ENCODE measurements around the gene TDRD3.

The TDRD3 gene

DNA sequence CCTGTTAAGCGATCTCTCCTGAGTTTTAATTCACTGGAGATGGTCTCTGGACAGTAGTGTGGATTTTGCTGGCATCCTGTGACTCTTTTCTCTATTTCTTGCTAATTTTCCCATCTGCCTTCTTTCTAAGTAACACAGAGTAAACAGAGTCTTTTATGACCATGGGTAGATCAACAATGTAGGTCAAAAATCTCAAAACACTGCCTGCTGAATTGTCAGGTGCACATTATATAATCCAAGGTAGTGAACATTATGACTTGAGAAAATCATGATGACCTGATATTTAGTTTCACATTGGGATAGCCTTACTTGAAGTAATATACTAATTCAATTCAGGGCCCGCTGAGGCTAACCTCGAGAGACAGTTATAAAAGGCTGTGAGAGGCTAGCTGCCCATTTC lies 180.7 kb downstream of the TDRD3 start:
- FAIRE-seq = no peak
- no peak for DNase-seq (ENCODE audit: insufficient read length, low spot score)
- TF ChIP-seq TAF1 (IDR thresholded peaks at IDR 0.05; ENCODE audit: low read depth, low read length) (no peak), PAX5 (IDR thresholded peaks at IDR 0.05; ENCODE audit: insufficient read depth, low read length, severe bottlenecking) (no peak), SPI1 (IDR thresholded peaks at IDR 0.05; ENCODE audit: low read depth, low read length) (no peak), POU2F2 (IDR thresholded peaks at IDR 0.05; ENCODE audit: low read depth, low read length) (no peak)

DNA sequence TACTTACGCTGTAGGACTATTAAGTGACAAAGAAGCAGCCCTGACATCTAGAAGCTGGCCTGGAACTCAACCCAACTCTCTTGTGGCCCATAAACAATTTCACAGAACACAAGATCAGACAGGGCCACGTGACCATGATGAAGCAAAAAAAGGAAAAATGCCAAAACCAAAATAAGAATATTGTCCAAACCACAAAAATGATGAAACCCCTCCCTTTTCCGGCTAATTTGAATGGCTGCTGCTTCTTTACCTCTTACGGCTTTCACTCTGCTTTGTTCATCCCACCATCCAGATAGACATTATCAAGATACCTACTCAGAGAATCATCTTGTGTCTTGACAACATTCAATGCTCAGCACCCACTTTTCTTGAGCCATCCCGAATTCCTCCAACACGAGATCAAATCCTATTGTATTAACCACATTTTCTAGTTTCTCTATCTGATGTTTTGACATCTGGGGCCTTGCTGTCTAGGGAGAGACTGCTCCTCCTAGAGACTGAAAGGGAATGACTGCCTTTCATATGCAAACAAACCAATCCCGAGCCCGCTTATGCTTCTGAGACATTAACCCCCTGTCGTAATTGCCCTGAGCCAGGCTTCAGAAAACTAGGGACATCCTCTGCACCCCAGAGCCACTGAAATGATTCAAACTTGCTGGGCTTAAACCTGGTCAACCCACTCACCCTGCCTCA lies 186.3 kb downstream of the TDRD3 start:
- DNase-seq (ENCODE audit: insufficient read length, low spot score) = no peak
- TF ChIP-seq POLR2A (IDR thresholded peaks at IDR 0.05; ENCODE audit: low read depth, low read length) (no peak), POU2F2 (IDR thresholded peaks at IDR 0.05; ENCODE audit: low read depth, low read length) (no peak), PAX5 (IDR thresholded peaks at IDR 0.05; ENCODE audit: insufficient read depth, low read length, severe bottlenecking) (no peak), POLR2AphosphoS5 (IDR thresholded peaks at IDR 0.05; ENCODE audit: low read depth, low read length) (no peak), TAF1 (IDR thresholded peaks at IDR 0.05; ENCODE audit: low read depth, low read length) (no peak), SPI1 (IDR thresholded peaks at IDR 0.05; ENCODE audit: low read depth, low read length) (no peak)
- FAIRE-seq = no peak

DNA sequence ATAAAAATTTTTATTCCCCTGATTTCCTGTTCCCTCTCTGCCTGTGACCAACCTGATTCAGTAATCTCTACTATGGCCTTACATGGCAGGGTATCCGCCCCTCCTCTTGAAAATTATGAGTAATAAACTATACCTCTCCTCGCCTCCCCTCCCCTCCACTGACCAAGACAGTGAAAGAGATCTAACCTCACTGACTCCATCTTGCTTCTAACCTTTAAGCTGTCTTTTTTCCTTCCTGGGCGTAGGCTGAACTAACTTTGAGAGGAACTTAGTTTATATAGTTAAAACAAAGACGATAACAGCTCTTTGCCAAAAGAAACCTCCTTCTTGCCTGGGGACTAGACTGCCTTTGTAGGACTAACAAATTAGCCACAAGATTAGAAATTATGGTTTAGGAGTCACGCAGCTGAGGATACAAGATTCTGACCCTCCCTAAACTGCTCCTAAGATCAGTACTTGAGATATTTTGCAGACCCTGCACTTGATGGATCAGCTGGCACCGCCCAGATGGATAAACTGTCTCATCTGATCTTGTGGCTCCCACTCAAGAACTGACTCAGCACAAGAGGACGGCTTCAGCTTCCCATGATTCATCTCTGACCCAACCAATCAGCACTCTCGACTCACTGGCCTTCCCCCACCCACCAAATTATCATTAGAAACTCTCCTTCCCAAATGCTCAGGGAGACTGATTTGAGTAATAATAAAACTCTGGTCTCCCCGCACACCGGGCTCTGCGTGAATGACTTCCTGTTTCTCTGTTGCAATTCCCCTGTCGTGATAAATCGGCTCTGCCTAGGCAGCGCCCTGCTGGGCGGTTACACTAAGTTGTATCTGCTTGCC lies 187.1 kb downstream of the TDRD3 start:
- FAIRE-seq (no peak), DNase-seq (ENCODE audit: insufficient read length, low spot score) (no peak)
- TF ChIP-seq SPI1 (IDR thresholded peaks at IDR 0.05; ENCODE audit: low read depth, low read length) (no peak), POLR2A (IDR thresholded peaks at IDR 0.05; ENCODE audit: low read depth, low read length) (no peak), POLR2AphosphoS5 (IDR thresholded peaks at IDR 0.05; ENCODE audit: low read depth, low read length) (no peak), TAF1 (IDR thresholded peaks at IDR 0.05; ENCODE audit: low read depth, low read length) (no peak), POU2F2 (IDR thresholded peaks at IDR 0.05; ENCODE audit: low read depth, low read length) (no peak), PAX5 (IDR thresholded peaks at IDR 0.05; ENCODE audit: insufficient read depth, low read length, severe bottlenecking) (no peak)

DNA sequence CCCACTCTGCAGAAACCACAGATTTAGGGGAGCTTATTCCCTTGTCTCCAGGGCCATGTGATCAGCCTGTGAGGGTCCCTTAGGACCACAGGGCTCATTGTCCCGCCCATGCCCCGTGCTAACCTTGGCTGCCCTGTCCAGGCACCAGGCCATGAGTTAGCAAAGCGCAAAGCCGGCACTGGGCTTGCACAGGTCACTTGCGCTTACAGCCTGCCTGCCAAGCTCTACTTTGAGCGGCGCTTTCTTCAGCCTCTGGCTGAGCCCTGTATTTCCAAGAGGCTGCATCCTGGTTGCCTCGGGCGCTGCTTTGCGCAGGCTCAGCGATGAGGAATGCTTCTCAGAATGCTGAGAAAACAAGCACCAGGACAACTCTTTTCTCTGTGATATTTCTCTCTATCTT lies 188.0 kb downstream of the TDRD3 start:
- TF ChIP-seq PAX5 (IDR thresholded peaks at IDR 0.05; ENCODE audit: insufficient read depth, low read length, severe bottlenecking) (no peak), POLR2A (IDR thresholded peaks at IDR 0.05; ENCODE audit: low read depth, low read length) (no peak), TAF1 (IDR thresholded peaks at IDR 0.05; ENCODE audit: low read depth, low read length) (no peak), SPI1 (IDR thresholded peaks at IDR 0.05; ENCODE audit: low read depth, low read length) (no peak), POU2F2 (IDR thresholded peaks at IDR 0.05; ENCODE audit: low read depth, low read length) (no peak), POLR2AphosphoS5 (IDR thresholded peaks at IDR 0.05; ENCODE audit: low read depth, low read length) (no peak)
- DNase-seq (ENCODE audit: insufficient read length, low spot score) = no peak
- FAIRE-seq = no peak

DNA sequence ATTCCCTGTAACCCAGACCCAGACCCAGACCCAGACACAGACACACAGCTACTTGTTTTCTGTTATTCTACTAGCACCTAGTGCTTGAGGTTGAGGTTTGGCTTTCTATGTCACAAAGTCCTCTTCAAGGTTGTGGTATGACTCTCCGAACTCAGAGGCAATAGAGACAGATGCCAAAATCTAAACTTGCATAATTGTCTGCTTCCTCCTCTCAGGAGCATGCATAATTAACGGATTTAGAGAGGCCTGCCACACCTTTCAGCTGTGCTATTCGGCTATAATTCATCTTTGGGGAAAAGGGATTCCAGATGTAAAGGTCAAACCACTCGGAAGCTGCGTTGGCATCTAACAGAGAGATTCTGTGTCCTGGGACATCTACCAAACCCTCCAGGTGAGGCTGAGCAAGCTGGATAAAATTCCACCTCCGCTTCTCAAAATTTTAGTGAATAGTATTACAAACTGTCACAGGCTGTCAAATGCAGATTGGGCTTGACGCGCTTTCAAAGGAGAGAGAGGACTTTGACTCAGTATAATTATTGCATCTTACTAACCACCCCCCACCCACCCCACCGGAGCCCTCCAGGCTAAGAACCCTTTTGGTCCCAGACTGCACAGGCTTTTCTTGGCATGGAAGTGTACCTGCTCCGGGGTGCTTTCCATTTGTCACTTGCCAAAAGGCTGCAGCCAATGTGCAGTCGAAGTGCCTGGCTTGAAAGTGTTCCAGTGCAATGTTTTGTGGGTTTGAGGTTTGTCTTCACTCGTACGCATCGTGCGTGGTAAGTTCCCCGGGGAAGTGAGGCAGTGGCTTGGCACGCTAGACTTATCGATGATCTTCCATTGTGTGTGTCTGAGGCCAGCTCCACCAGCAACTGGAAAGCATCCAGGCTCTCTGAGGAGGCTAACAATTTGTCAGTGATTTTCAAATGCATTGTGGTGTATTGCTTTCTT lies 194.1 kb downstream of the TDRD3 start:
- FAIRE-seq (no peak), DNase-seq (ENCODE audit: insufficient read length, low spot score) (no peak)
- TF ChIP-seq TAF1 (IDR thresholded peaks at IDR 0.05; ENCODE audit: low read depth, low read length) (no peak), POLR2A (IDR thresholded peaks at IDR 0.05; ENCODE audit: low read depth, low read length) (no peak), SPI1 (IDR thresholded peaks at IDR 0.05; ENCODE audit: low read depth, low read length) (no peak), PAX5 (IDR thresholded peaks at IDR 0.05; ENCODE audit: insufficient read depth, low read length, severe bottlenecking) (no peak), POLR2AphosphoS5 (IDR thresholded peaks at IDR 0.05; ENCODE audit: low read depth, low read length) (no peak), POU2F2 (IDR thresholded peaks at IDR 0.05; ENCODE audit: low read depth, low read length) (no peak)

DNA sequence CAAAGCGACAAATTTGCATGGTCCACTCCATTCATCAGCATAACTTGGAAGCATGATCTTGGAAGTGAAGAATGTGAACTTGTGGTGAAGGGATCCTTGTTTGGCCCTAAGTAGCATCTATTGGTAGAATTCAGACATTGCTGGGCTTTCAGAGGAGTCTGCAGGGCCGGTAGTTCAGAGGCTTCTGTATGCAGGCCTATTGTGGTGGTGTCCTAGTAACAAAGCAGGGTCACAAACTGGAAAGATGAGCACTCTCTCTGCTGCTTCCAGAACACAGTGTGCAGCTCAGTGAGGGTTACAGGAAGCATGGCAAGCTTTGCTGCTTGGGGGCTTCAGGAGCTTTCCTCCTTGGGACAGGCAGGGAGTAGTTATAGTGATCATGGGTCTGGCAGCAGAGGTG lies 206.0 kb downstream of the TDRD3 start:
- no peak for TF ChIP-seq POLR2AphosphoS5 (IDR thresholded peaks at IDR 0.05; ENCODE audit: low read depth, low read length)
- no peak for TF ChIP-seq POLR2A (IDR thresholded peaks at IDR 0.05; ENCODE audit: low read depth, low read length)
- no peak for TF ChIP-seq SPI1 (IDR thresholded peaks at IDR 0.05; ENCODE audit: low read depth, low read length)
- no peak for TF ChIP-seq POU2F2 (IDR thresholded peaks at IDR 0.05; ENCODE audit: low read depth, low read length)
- no peak for TF ChIP-seq TAF1 (IDR thresholded peaks at IDR 0.05; ENCODE audit: low read depth, low read length)
- no peak for TF ChIP-seq PAX5 (IDR thresholded peaks at IDR 0.05; ENCODE audit: insufficient read depth, low read length, severe bottlenecking)
- no peak for DNase-seq (ENCODE audit: insufficient read length, low spot score)
- FAIRE-seq = no peak

DNA sequence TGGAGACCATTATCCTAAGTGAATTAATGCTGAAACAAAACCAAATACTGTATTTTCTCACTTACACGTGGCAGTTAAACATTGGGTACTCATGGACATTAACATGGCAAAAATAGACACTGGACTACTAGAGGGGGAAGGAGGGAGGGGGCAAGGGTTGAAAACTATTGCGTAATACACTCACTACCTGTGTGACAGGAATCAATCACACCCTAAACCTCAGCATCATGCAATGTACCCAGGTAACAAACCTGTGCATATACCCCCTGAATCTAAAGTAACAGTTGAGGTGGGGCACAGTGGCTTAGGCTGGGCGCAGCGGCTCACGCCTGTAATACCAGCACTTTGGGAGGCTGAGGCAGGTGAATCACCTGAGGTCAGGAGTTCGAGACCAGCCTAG lies 207.0 kb downstream of the TDRD3 start:
- DNase-seq (ENCODE audit: insufficient read length, low spot score) = no peak
- TF ChIP-seq POLR2A (IDR thresholded peaks at IDR 0.05; ENCODE audit: low read depth, low read length) (no peak), PAX5 (IDR thresholded peaks at IDR 0.05; ENCODE audit: insufficient read depth, low read length, severe bottlenecking) (no peak)
- no peak for FAIRE-seq

DNA sequence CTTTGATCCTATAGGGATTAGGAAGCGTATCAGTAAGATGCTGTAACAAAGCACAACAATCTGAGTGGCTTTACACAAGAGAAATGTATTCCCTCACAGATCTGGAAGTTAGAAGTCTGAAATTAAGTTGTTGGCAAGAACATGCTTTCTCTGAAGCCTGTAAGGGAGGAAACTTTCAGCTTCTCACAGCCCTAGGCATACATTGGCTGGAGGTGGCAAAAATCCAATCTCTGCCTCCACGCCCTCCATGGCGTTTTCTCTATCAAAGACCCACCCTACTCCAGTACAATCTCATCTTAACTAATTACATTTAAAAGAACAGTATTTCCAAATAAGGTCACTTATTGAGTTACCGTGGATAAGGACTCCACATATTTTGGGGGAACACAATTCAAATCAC lies 211.9 kb downstream of the TDRD3 start:
- no peak for DNase-seq (ENCODE audit: insufficient read length, low spot score)
- TF ChIP-seq TAF1 (IDR thresholded peaks at IDR 0.05; ENCODE audit: low read depth, low read length) (no peak), POLR2A (IDR thresholded peaks at IDR 0.05; ENCODE audit: low read depth, low read length) (no peak), SPI1 (IDR thresholded peaks at IDR 0.05; ENCODE audit: low read depth, low read length) (no peak), POLR2AphosphoS5 (IDR thresholded peaks at IDR 0.05; ENCODE audit: low read depth, low read length) (no peak), PAX5 (IDR thresholded peaks at IDR 0.05; ENCODE audit: insufficient read depth, low read length, severe bottlenecking) (no peak), POU2F2 (IDR thresholded peaks at IDR 0.05; ENCODE audit: low read depth, low read length) (no peak)
- no peak for FAIRE-seq

DNA sequence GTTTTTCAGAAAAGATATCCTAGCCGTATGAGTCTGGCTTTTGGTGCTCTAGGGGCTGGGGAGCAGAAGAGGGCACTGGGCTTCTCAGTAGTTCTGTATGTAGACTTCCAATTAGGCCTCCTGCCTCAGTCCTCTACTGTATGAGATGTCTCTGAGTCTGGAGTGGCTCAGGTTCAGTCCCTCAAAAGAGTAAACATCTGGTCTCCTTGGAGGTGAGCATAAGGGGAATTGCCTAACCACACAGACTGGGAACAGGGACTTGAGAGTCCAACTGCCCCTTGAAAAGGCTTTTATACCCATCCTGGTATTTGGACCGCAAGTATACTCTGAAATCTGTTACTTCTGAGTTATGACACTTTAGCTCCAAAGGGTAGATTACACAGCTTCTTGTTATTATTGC lies 214.5 kb downstream of the TDRD3 start:
- DNase-seq (ENCODE audit: insufficient read length, low spot score) (no peak), FAIRE-seq (no peak)
- TF ChIP-seq SPI1 (IDR thresholded peaks at IDR 0.05; ENCODE audit: low read depth, low read length) (no peak), POLR2AphosphoS5 (IDR thresholded peaks at IDR 0.05; ENCODE audit: low read depth, low read length) (no peak), TAF1 (IDR thresholded peaks at IDR 0.05; ENCODE audit: low read depth, low read length) (no peak), PAX5 (IDR thresholded peaks at IDR 0.05; ENCODE audit: insufficient read depth, low read length, severe bottlenecking) (no peak), POU2F2 (IDR thresholded peaks at IDR 0.05; ENCODE audit: low read depth, low read length) (no peak), POLR2A (IDR thresholded peaks at IDR 0.05; ENCODE audit: low read depth, low read length) (no peak)
